Measurements from ENCODE around the gene NAALADL2. TPM values are rescaled to one million over a fixed set of nuclear protein-coding genes. Genes with fewer than 3 reads are reported as not detected.

Gene NAALADL2
- total RNA-seq, 6 donors from 2014 or later: 4.4 to 12.6 (median 6.3) TPM

DNA sequence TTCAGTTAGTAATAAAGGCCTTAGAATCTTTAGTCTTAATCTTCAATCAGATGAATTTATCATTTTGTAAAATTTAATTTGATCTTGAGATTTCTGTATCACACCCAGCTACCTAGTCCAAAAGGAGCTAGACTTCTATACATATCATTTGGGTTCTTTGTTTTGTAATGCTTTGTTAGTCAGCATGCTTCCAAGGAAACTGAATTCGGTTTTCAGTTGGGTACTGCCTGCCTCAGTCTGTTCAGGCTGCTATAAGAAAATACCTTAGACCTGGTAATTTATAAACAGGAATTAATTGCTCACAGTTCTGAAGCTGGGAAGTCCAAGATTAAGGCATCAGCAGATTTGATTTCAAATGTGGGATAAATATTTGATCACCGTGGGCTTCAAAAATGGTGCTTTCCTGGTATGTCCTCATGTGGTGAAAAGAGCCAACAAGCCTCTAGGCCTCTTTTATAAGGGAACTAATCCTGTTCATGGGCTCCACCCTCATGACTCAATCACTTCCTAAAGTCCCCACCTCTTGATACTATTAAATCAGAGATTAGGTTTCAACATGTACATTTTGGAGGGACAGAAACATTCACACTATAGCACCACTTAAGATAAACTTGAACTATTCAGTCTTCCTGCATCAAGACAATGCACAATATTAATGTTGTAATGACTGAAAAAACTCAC, 800.7 kb downstream of the NAALADL2 start:
- DNase-seq (no peak), ATAC-seq (ENCODE audit: low FRiP score in 2 of 2) (no peak)
- H3K27ac ChIP-seq: no peak overlapping the region

DNA sequence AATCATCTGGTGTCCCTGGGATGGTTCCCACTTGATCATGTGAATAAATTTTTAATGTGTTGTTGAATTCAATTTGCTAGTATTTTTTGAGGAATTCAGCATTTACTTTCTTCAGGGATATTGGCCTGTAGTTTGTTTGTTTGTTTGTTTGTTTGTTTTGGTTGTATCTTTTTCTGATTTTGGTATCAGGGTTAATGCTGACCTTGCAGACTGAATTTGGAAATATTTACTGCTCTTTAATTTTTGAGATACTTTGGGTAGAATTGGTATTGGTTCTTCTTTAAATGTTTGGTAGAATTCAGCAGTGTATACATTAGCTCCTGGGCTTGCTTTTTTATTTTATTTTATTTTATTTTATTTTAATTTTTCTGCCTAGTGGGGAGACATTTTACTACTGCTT, 803.7 kb downstream of the NAALADL2 start:
- ATAC-seq (ENCODE audit: low FRiP score in 2 of 2): no peak
- H3K4me1 ChIP-seq: no peaks in the 10 kb centered on the region
- H3K36me3 ChIP-seq: no peaks in the 10 kb centered on the region
- TF ChIP-seq, protein P1, sequence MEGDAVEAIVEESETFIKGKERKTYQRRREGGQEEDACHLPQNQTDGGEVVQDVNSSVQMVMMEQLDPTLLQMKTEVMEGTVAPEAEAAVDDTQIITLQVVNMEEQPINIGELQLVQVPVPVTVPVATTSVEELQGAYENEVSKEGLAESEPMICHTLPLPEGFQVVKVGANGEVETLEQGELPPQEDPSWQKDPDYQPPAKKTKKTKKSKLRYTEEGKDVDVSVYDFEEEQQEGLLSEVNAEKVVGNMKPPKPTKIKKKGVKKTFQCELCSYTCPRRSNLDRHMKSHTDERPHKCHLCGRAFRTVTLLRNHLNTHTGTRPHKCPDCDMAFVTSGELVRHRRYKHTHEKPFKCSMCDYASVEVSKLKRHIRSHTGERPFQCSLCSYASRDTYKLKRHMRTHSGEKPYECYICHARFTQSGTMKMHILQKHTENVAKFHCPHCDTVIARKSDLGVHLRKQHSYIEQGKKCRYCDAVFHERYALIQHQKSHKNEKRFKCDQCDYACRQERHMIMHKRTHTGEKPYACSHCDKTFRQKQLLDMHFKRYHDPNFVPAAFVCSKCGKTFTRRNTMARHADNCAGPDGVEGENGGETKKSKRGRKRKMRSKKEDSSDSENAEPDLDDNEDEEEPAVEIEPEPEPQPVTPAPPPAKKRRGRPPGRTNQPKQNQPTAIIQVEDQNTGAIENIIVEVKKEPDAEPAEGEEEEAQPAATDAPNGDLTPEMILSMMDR (IDR thresholded peaks at IDR 0.05): no peak
- TF ChIP-seq POLR2AphosphoS5 (IDR thresholded peaks at IDR 0.05) (no peak), EP300 (IDR thresholded peaks at IDR 0.05) (no peak), POLR2A (IDR thresholded peaks at IDR 0.05) (no peak)
- no peaks in the 10 kb centered on the region for H3K27me3 ChIP-seq
- no peaks in the 10 kb centered on the region for H3K9me3 ChIP-seq
- no peak overlapping the region for H3K27ac ChIP-seq
- no peak overlapping the region for H3K4me3 ChIP-seq
- DNase-seq: no peak

More for the DNA sequence above, 800.7 kb downstream of the NAALADL2 start:
- TF ChIP-seq POLR2A (IDR thresholded peaks at IDR 0.05) (no peak), POLR2AphosphoS5 (IDR thresholded peaks at IDR 0.05) (no peak), EP300 (IDR thresholded peaks at IDR 0.05) (no peak)
- TF ChIP-seq, protein P1 (IDR thresholded peaks at IDR 0.05): no peak
- no peaks in the 10 kb centered on the region for H3K4me1 ChIP-seq
- no peaks in the 10 kb centered on the region for H3K27me3 ChIP-seq
- WGBS, 2 donors: 93 to 94% methylated on average over 2 of the region's 2 CpGs
- H3K4me3 ChIP-seq: no peak overlapping the region
- H3K9me3 ChIP-seq: no peaks in the 10 kb centered on the region
- no peaks in the 10 kb centered on the region for H3K36me3 ChIP-seq

DNA sequence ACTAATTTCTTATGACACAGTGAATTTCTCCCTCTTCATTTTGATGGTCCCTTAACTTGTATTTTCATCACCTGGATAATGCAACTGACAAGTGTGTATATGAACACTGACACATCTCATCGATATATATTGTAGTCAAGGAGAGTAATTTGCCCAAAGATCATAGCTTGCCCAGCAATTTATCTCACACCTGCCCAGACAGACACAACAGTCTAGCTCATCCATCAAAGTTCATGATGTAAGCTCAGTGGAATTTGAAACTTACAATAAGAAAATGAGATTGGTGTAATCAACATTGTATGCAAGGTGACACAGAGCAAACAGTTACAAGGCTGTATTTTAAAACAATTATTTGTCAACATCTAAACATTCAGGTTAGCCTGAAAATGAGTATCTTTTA, 805.8 kb downstream of the NAALADL2 start:
- WGBS, 2 donors: 65 to 71% methylated on average over 1 of the region's 1 CpG
- no peaks in the 10 kb centered on the region for H3K27me3 ChIP-seq
- no peak for TF ChIP-seq POLR2A (IDR thresholded peaks at IDR 0.05)
- TF ChIP-seq, protein P1 (IDR thresholded peaks at IDR 0.05): no peak

DNA sequence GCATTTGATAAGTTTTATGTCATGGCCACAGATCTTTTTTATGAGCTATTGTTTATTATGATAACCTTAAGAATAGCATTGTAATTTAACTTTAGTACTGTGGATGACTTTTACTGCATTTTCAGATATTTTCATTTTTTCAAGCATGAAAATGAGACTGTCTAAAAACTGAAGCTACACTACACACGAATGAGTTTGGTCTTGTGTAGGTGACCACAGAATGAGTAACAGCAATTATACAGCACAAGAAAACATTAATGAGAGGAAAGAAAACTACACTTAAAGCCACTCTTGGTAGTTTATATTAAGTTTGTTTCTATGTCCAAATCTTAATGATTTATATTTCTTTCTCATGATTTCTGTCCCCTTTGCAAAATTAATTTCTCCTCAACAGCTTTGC, 809.2 kb downstream of the NAALADL2 start:
- Histone ChIP-seq H3K27ac (no peak overlapping the region), H3K36me3 (no peaks in the 10 kb centered on the region), H3K9me3 (no peaks in the 10 kb centered on the region), H3K4me3 (no peak overlapping the region), H3K27me3 (no peaks in the 10 kb centered on the region), H3K4me1 (no peaks in the 10 kb centered on the region)
- ATAC-seq (ENCODE audit: low FRiP score in 2 of 2) (no peak), DNase-seq (no peak)
- TF ChIP-seq, protein P1 (IDR thresholded peaks at IDR 0.05): no peak
- no peak for TF ChIP-seq EP300 (IDR thresholded peaks at IDR 0.05)
- WGBS, 2 donors: 73 to 86% methylated on average over 1 of the region's 1 CpG

More for the DNA sequence above, 805.8 kb downstream of the NAALADL2 start:
- Histone ChIP-seq H3K9me3 (no peaks in the 10 kb centered on the region), H3K36me3 (no peaks in the 10 kb centered on the region), H3K4me1 (no peaks in the 10 kb centered on the region), H3K4me3 (no peak overlapping the region), H3K27ac (no peak overlapping the region)
- no peak for ATAC-seq (ENCODE audit: low FRiP score in 2 of 2)
- no peak for DNase-seq

DNA sequence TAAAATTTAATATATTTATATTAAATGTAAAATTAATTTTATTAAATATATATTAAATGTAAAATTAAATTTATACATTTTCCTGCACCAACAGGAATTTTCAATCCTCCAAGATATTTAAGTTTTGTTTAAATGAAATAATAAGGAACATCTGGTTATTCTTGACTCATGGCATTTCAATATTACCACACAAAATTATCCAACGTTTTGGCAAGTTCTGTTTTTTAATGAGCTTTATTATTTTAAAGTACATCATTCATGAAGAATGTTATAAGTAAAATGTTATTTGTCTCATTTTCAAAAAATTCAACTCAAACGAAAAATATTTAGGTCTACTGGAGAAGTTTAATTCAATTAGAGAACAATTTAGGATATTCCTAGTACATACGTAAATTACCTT, 811.4 kb downstream of the NAALADL2 start:
- ATAC-seq (ENCODE audit: low FRiP score in 2 of 2) (no peak), DNase-seq (no peak)
- Histone ChIP-seq H3K27me3 (no peaks in the 10 kb centered on the region), H3K9me3 (no peaks in the 10 kb centered on the region), H3K27ac (no peak overlapping the region), H3K4me1 (no peaks in the 10 kb centered on the region), H3K4me3 (no peak overlapping the region), H3K36me3 (no peaks in the 10 kb centered on the region)
- TF ChIP-seq POLR2AphosphoS5 (IDR thresholded peaks at IDR 0.05): no peak
- TF ChIP-seq EP300 (IDR thresholded peaks at IDR 0.05): no peak
- TF ChIP-seq, protein P1 (IDR thresholded peaks at IDR 0.05): no peak
- no peak for TF ChIP-seq POLR2A (IDR thresholded peaks at IDR 0.05)
- WGBS, 2 donors: 87 to 90% methylated on average over 3 of the region's 3 CpGs

Data from upper lobe of left lung (tissue), 6 donors.